NOMO-1 treated with DMSO at 0.1 percent for 48 hours (cell line): Measurements from ENCODE around the gene DND1.
A peak's percentile ranks its signal among the peaks of the same experiment; 100 is the strongest.
"Not testable (repeated sequence)": the region's sequence is repeated elsewhere in the genome, so short reads cannot be mapped to it uniquely, and the experiment has no call there.

ENCODE experiments used
- DNase-seq: peaks from one replicate; lab custom pipeline; 2025; ENCODE audit not compliant: unreplicated experiment; lab: John Stamatoyannopoulos, UW

Gene DND1

GRCh38 chr5:140673187-140673976 is at the start of gene DND1:
TSS of gene DND1 (minus strand) at chr5:140673576. CDS start at chr5:140673542, 34 bp downstream.
- no peak for DNase-seq

GRCh38 chr5:140721395-140721794 is 48.0 kb upstream of the DND1 start:
- DNase-seq = not testable (repeated sequence)

GRCh38 chr5:140720738-140721137 is 47.4 kb upstream of the DND1 start:
- peak; percentile 50 for DNase-seq

- no peak for DNase-seq
Observed at GRCh38 chr5:140718266-140718592, 44.9 kb upstream of the DND1 start.

- not testable (repeated sequence) for DNase-seq
Observed at GRCh38 chr5:140716238-140716637, 42.9 kb upstream of the DND1 start.

- DNase-seq = no peak
Observed at GRCh38 chr5:140713562-140714094, 40.3 kb upstream of the DND1 start.

- DNase-seq = no peak
Observed at GRCh38 chr5:140711794-140712193, 38.4 kb upstream of the DND1 start.

GRCh38 chr5:140710899-140711552 is 37.6 kb upstream of the DND1 start:
- DNase-seq = peak; percentile 93

GRCh38 chr5:140708787-140709186 is 35.4 kb upstream of the DND1 start:
- DNase-seq = not testable (repeated sequence)

GRCh38 chr5:140707812-140708211 is 34.4 kb upstream of the DND1 start:
- DNase-seq = no peak

GRCh38 chr5:140700177-140701144 is 27.1 kb upstream of the DND1 start, which contains the start of gene ZMAT2:
TSS of gene ZMAT2 (plus strand) at chr5:140700447. CDS start at chr5:140700461, 14 bp downstream.
- peak; percentile 99 for DNase-seq

GRCh38 chr5:140696891-140697492 is 23.6 kb upstream of the DND1 start:
- no peak for DNase-seq

GRCh38 chr5:140694276-140694675 is 20.9 kb upstream of the DND1 start:
- DNase-seq = no peak

- peak; percentile 88 for DNase-seq
Observed at GRCh38 chr5:140690941-140691924, 17.9 kb upstream of the DND1 start, which contains the start of the genes HARS1 and HARS2. TSS of gene HARS1 (minus strand) at chr5:140691370. CDS start at chr5:140691304, 66 bp downstream. TSS of gene HARS2 (plus strand) at chr5:140691455. CDS start at chr5:140691649, 194 bp downstream.

- DNase-seq = no peak
Observed at GRCh38 chr5:140690376-140690932, 17.1 kb upstream of the DND1 start.

- DNase-seq = no peak
Observed at GRCh38 chr5:140678993-140679392, 5.6 kb upstream of the DND1 start.

- no peak for DNase-seq
Observed at GRCh38 chr5:140677947-140678346, 4.6 kb upstream of the DND1 start.

- no peak for DNase-seq
Observed at GRCh38 chr5:140674629-140675028, 1.3 kb upstream of the DND1 start.

GRCh38 chr5:140674211-140674610 is 835 bp upstream of the DND1 start:
- no peak for DNase-seq
